ENCODE data around the gene DHFR.

Gene DHFR

DNA sequence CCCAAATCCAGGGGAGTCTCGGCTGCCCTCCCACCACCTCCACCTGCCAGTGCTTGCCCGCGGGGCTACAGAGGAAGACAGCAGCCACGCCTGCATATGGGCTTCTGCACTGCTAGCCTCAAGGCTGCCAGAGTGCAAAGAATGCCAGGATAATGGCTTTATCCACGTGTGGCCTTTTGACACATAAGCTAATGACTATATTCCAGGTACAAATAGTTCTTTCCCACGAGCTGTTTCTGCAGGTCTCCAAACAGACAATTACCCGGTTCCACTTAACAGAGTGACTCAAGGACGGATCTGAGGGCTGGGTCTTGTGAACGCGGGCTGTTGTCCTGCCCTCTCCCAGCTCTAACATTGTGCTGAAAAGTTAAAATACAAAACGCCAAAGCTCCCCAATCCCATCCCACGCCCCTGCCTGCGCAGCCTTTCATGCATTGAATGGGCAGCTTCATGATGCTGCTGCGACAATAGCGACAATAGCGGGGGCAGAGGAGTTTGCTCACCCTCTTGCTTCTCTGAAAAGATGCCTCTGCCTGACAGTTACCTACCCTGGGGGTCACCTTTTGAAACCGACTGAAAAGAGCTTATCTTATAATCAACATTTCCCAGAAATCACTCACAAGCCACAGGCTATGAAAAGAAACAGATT, 39.4 kb downstream of the DHFR start:
- Histone ChIP-seq H3K4me1 (no peaks in the 10 kb centered on the region), H3K9me3 (no peaks in the 10 kb centered on the region), H3K4me3 (ENCODE audit: low read depth, low read length) (no peak overlapping the region), H3K27me3 (no peaks in the 10 kb centered on the region), H3K36me3 (no peaks in the 10 kb centered on the region)
- no peak for DNase-seq
- TF ChIP-seq, protein P1, sequence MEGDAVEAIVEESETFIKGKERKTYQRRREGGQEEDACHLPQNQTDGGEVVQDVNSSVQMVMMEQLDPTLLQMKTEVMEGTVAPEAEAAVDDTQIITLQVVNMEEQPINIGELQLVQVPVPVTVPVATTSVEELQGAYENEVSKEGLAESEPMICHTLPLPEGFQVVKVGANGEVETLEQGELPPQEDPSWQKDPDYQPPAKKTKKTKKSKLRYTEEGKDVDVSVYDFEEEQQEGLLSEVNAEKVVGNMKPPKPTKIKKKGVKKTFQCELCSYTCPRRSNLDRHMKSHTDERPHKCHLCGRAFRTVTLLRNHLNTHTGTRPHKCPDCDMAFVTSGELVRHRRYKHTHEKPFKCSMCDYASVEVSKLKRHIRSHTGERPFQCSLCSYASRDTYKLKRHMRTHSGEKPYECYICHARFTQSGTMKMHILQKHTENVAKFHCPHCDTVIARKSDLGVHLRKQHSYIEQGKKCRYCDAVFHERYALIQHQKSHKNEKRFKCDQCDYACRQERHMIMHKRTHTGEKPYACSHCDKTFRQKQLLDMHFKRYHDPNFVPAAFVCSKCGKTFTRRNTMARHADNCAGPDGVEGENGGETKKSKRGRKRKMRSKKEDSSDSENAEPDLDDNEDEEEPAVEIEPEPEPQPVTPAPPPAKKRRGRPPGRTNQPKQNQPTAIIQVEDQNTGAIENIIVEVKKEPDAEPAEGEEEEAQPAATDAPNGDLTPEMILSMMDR (IDR thresholded peaks at IDR 0.05; ENCODE audit: low read depth, low read length) = no peak

DNA sequence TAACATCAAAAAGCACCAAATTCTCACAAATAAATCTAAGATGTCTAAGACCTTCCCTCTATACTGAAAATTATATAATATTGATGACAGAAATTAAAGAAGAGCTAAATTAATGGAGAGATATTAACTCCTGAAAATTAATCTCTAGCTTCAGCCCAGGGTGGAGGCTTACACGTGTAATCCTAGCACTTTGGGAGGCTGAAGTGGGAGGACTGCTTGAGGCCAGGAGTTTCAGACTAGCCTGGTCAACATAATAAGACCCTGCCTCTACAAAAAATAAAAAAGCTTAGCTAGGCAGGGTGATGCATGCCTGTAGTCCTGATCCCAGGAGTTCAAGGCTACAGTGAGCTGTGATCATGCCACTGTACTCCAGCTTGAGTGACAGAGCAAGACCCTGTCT, 45.1 kb downstream of the DHFR start:
- no peak overlapping the region for H3K4me3 ChIP-seq (ENCODE audit: low read depth, low read length)
- no peaks in the 10 kb centered on the region for H3K36me3 ChIP-seq
- no peak for DNase-seq
- no peaks in the 10 kb centered on the region for H3K9me3 ChIP-seq
- no peaks in the 10 kb centered on the region for H3K4me1 ChIP-seq
- TF ChIP-seq, protein P1 (IDR thresholded peaks at IDR 0.05; ENCODE audit: low read depth, low read length) = no peak
- H3K27me3 ChIP-seq = no peaks in the 10 kb centered on the region

DNA sequence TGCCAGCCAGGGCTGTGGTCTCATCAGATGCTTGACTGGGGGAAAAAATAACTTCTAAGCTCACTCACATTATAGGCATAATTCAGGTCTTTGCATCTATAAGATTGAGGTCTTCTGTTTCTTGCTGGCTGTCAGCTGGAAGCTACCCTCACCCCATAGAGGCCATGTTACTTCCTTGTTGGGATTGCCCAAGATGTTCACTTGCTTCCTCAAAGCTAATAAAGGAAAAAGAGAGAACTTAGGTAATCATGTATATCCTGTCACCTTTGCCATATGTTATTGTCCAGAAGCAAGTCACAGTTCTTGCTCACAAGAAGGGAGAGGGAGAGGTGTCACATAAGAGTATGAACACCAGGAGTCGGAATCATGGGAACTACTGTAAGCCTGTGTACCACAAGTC, 46.1 kb downstream of the DHFR start:
- TF ChIP-seq, protein P1 (IDR thresholded peaks at IDR 0.05; ENCODE audit: low read depth, low read length) = no peak
- Histone ChIP-seq H3K36me3 (no peaks in the 10 kb centered on the region), H3K27me3 (no peaks in the 10 kb centered on the region), H3K4me1 (no peaks in the 10 kb centered on the region), H3K4me3 (ENCODE audit: low read depth, low read length) (no peak overlapping the region), H3K9me3 (no peaks in the 10 kb centered on the region)
- no peak for DNase-seq

DNA sequence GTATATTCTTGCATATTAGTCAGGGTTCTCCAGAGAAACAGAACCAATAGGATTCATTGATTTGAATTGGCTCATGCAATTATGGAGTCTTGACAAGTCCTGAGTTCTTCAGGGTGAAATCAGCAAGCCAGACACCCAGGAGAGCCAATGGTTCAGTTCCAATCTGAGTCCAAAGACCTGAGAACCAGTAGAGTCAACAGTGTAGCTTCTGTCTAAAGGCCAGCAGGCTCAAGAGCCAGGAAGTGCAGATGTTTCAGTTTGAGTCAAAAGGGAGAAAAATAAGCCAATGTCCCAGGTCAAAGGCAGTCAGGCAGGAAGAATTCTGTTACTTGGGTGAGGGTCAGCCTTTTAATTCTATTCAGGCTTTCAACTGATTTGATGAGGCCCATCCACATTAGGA, 47.0 kb downstream of the DHFR start:
- H3K36me3 ChIP-seq = no peaks in the 10 kb centered on the region

DNA sequence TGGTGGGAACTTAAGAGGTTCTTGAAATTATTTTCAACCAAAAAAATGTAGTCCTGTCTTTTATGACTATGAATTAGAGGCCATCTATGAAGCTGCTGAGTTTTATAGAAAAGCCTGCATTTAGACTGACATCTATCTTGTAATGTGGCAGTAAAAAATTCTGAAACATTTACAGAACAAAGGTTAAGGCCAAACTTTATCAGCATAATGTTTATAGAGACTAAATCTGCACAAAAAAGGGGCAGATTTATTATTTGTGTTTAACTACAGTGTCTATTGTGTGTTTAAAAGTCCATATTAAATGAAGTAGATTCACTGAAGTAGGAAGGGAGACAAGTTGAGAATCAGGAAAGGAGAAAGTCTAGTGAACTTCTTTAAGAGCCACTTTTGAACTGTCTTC, 47.4 kb downstream of the DHFR start:
- no peak overlapping the region for H3K4me3 ChIP-seq (ENCODE audit: low read depth, low read length)
- no peaks in the 10 kb centered on the region for H3K36me3 ChIP-seq
- H3K4me1 ChIP-seq = no peaks in the 10 kb centered on the region
- no peaks in the 10 kb centered on the region for H3K9me3 ChIP-seq
- TF ChIP-seq, protein P1 (IDR thresholded peaks at IDR 0.05; ENCODE audit: low read depth, low read length) = no peak
- no peak for DNase-seq
- H3K27me3 ChIP-seq = no peaks in the 10 kb centered on the region

More for the DNA sequence above, 47.0 kb downstream of the DHFR start:
- no peak for DNase-seq
- Histone ChIP-seq H3K27me3 (no peaks in the 10 kb centered on the region), H3K4me1 (no peaks in the 10 kb centered on the region), H3K4me3 (ENCODE audit: low read depth, low read length) (no peak overlapping the region), H3K9me3 (no peaks in the 10 kb centered on the region)
- TF ChIP-seq, protein P1 (IDR thresholded peaks at IDR 0.05; ENCODE audit: low read depth, low read length) = no peak

DNA sequence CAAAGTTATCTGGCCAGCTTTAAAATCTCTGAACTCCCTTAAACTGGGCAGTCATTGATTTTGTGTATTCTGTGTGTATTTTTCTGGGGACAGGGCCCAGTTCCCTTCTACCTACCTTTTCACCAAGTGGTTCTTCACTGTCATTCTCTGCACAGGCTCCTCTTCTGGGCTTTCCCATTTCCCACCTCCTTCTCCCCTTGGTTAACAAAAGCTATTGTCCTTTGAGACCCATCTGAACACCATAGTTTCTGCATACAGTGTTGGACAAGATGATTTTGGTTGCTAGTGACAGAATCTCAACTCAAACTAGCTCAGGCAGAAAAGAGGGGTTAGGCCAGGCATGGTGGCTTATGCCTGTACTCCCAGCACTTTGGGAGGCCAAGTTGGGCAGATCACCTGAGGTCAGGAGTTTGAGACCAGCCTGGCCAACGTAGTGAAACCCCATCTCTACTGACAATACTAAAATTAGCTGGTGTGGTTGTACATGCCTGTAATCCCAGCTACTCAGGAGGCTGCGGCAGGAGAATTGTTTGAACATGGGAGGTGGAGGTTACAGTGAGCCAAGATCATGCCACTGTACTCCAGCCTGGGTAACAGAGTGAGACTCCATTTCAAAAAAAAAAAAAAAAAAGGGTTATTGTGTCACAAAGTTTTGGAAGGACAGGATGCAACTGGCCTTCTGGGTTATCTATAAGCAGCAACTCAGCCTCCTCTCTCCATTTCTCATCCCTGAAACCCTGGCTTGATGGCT, 53.7 kb downstream of the DHFR start:
- Histone ChIP-seq H3K4me3 (ENCODE audit: low read depth, low read length) (no peak overlapping the region), H3K27me3 (no peaks in the 10 kb centered on the region), H3K36me3 (no peaks in the 10 kb centered on the region), H3K4me1 (no peaks in the 10 kb centered on the region), H3K9me3 (no peaks in the 10 kb centered on the region)
- TF ChIP-seq, protein P1 (IDR thresholded peaks at IDR 0.05; ENCODE audit: low read depth, low read length) = no peak
- no peak for DNase-seq

All from BE2C (cell line).